Measurements from ENCODE around the gene LRIF1.
"Not testable (repeated sequence)": the region's sequence is repeated elsewhere in the genome, so short reads cannot be mapped to it uniquely, and the experiment has no call there.

LRIF1 gene

GRCh38 chr1:110963691-110964454, at the start of gene LRIF1:
TSS of gene LRIF1 (minus strand) at chr1:110963922. CDS start at chr1:110963688, 234 bp downstream.
- DNase-seq (ENCODE audit: low read depth), result peak; percentile 99

GRCh38 chr1:111008031-111008430, 44.3 kb upstream of the LRIF1 start:
- no peak for DNase-seq (ENCODE audit: low read depth)

- no peak for DNase-seq (ENCODE audit: low read depth)
Measured at GRCh38 chr1:111006556-111006955, 42.8 kb upstream of the LRIF1 start.

GRCh38 chr1:110999607-111000006, 35.9 kb upstream of the LRIF1 start:
- not testable (repeated sequence) for DNase-seq (ENCODE audit: low read depth)

GRCh38 chr1:110992329-110992728, 28.6 kb upstream of the LRIF1 start:
- DNase-seq (ENCODE audit: low read depth), result not testable (repeated sequence)

- DNase-seq (ENCODE audit: low read depth), result not testable (repeated sequence)
Measured at GRCh38 chr1:110991295-110991694, 27.6 kb upstream of the LRIF1 start.

- no peak for DNase-seq (ENCODE audit: low read depth)
Measured at GRCh38 chr1:110990541-110990940, 26.8 kb upstream of the LRIF1 start.

- no peak for DNase-seq (ENCODE audit: low read depth)
Measured at GRCh38 chr1:110986407-110986891, 22.7 kb upstream of the LRIF1 start.

GRCh38 chr1:110982320-110982719, 18.6 kb upstream of the LRIF1 start:
- no peak for DNase-seq (ENCODE audit: low read depth)

GRCh38 chr1:110979154-110979553, 15.4 kb upstream of the LRIF1 start:
- DNase-seq (ENCODE audit: low read depth), result no peak

- no peak for DNase-seq (ENCODE audit: low read depth)
Measured at GRCh38 chr1:110976089-110976488, 12.4 kb upstream of the LRIF1 start.

GRCh38 chr1:110975265-110975664, 11.5 kb upstream of the LRIF1 start:
- DNase-seq (ENCODE audit: low read depth), result no peak

GRCh38 chr1:110967256-110967655, 3.5 kb upstream of the LRIF1 start:
- DNase-seq (ENCODE audit: low read depth), result no peak

- no peak for DNase-seq (ENCODE audit: low read depth)
Measured at GRCh38 chr1:110964455-110964903, 757 bp upstream of the LRIF1 start.

- peak; percentile 30 for DNase-seq (ENCODE audit: low read depth)
Measured at GRCh38 chr1:110962892-110963690, 631 bp downstream of the LRIF1 start.

- DNase-seq (ENCODE audit: low read depth), result no peak
Measured at GRCh38 chr1:110961902-110962301, 1.8 kb downstream of the LRIF1 start.

- no peak for DNase-seq (ENCODE audit: low read depth)
Measured at GRCh38 chr1:110960777-110961420, 2.8 kb downstream of the LRIF1 start.

GRCh38 chr1:110957798-110958197, 5.9 kb downstream of the LRIF1 start:
- no peak for DNase-seq (ENCODE audit: low read depth)

GRCh38 chr1:110956586-110956985, 7.1 kb downstream of the LRIF1 start:
- DNase-seq (ENCODE audit: low read depth), result no peak

- DNase-seq (ENCODE audit: low read depth), result no peak
Measured at GRCh38 chr1:110953031-110953430, 10.7 kb downstream of the LRIF1 start.

GRCh38 chr1:110952031-110952430, 11.7 kb downstream of the LRIF1 start:
- DNase-seq (ENCODE audit: low read depth), result no peak

- no peak for DNase-seq (ENCODE audit: low read depth)
Measured at GRCh38 chr1:110951161-110951560, 12.6 kb downstream of the LRIF1 start.
